D721Med (cell line): ENCODE measurements around the gene SLC38A2.

ENCODE experiments used
- DNase-seq: peaks from one replicate; pipeline ENCODE4 v3.0.0; 2011; ENCODE audit warnings: low spot score; ENCODE audit not compliant: insufficient read length
- FAIRE-seq: peaks from 2 replicates; lab custom pipeline; 2011; peaks lifted over from hg19 to GRCh38; lab: Jason Lieb, UNC
- TF ChIP-seq, protein P1 (sequence below): IDR thresholded peaks from 2 replicates; pipeline ENCODE4 v1.5.1; 2012; ENCODE audit warnings: mild to moderate bottlenecking, control low read depth; ENCODE audit not compliant: insufficient read depth; ENCODE audit errors: missing control alignments

Gene SLC38A2

DNA sequence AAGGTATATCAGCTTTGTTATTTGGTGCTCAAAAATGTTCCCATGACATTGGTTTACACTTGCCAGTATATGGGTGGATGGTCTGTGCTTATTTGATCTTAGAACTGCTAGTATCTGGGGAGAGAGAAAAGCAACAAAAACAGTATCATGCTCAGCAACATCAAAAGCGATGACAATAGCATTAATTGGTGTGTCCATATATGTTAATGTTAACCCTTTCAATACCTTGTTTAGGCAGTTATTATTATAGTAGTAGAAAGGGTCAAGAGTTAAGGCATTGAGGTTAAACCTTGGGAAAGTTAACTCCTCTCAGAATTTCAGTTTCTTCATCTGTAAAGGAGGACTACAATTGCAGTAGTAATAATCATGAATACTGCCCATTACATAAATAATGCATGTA is 37.4 kb upstream of the SLC38A2 start:
- no peak for FAIRE-seq
- TF ChIP-seq, protein P1, sequence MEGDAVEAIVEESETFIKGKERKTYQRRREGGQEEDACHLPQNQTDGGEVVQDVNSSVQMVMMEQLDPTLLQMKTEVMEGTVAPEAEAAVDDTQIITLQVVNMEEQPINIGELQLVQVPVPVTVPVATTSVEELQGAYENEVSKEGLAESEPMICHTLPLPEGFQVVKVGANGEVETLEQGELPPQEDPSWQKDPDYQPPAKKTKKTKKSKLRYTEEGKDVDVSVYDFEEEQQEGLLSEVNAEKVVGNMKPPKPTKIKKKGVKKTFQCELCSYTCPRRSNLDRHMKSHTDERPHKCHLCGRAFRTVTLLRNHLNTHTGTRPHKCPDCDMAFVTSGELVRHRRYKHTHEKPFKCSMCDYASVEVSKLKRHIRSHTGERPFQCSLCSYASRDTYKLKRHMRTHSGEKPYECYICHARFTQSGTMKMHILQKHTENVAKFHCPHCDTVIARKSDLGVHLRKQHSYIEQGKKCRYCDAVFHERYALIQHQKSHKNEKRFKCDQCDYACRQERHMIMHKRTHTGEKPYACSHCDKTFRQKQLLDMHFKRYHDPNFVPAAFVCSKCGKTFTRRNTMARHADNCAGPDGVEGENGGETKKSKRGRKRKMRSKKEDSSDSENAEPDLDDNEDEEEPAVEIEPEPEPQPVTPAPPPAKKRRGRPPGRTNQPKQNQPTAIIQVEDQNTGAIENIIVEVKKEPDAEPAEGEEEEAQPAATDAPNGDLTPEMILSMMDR, result no peak

DNA sequence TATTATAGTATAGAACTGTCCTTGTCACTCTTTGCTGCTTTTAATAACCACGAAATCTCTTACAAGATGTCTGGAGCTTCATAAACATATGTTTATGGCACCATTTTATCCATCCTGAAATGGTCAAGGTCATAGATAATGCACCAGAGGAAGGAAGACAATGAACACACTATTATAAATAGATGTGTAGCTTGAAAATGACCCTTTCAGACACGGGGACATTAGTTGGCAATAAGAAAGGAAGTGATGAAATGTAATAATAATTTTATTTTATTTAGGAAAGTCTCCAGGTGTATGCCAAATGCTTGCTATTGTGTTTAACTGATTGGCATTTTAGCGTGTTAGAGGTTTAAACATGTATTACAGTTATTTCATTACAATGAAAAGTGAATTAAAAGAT is 36.8 kb upstream of the SLC38A2 start:
- FAIRE-seq (no peak), DNase-seq (no peak)
- TF ChIP-seq, protein P1, result no peak

More for the DNA sequence above, 37.4 kb upstream of the SLC38A2 start:
- DNase-seq, result no peak

GRCh38 chr12:46408441-46408840 is 35.9 kb upstream of the SLC38A2 start:
- DNase-seq (no peak), FAIRE-seq (no peak)
- TF ChIP-seq, protein P1, result no peak

DNA sequence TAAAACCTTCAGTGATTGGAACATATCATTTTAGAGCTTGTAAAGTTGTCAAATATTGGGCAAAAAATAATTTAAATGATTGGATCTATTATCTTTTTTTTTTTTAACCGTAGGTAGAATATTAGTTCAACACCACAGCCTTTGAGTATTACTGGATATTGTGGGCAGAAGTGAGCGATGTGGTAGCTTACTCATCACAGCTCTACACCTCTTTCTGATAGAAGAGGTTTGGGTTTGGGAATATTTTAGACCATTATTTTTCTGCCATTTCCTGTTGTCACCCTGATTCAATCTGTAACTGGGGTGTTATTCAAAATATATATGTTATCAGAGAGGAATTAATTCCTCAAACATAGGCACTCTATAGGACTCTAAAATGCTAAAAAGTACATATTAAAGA is 34.8 kb upstream of the SLC38A2 start:
- FAIRE-seq, result no peak
- TF ChIP-seq, protein P1, result no peak
- no peak for DNase-seq

GRCh38 chr12:46406352-46407027 is 33.9 kb upstream of the SLC38A2 start:
- DNase-seq (no peak), FAIRE-seq (no peak)
- TF ChIP-seq, protein P1, result no peak

- FAIRE-seq (no peak), DNase-seq (no peak)
- TF ChIP-seq, protein P1, result no peak
Observed at GRCh38 chr12:46404733-46405132, 32.2 kb upstream of the SLC38A2 start.

- DNase-seq (no peak), FAIRE-seq (no peak)
- TF ChIP-seq, protein P1, result no peak
Observed at GRCh38 chr12:46404225-46404631, 31.7 kb upstream of the SLC38A2 start.
